BE2C (cell line): ENCODE data around the gene CXADR.
A peak's percentile ranks its signal among the peaks of the same experiment; 100 is the strongest.
"Not testable (repeated sequence)": the region's sequence is repeated elsewhere in the genome, so short reads cannot be mapped to it uniquely, and the experiment has no call there.

Experiments
- DNase-seq: peaks from one replicate; pipeline ENCODE4 v3.0.0-alpha.2; 2020
- H3K27me3 ChIP-seq: fragments of 250-450 bp; sonication (Bioruptor Pico); 2 replicates; pipeline ENCODE4 v1.5.1; 2020; ENCODE audit warnings: mild to moderate bottlenecking
- H3K36me3 ChIP-seq: fragments of 250-450 bp; sonication (Bioruptor Pico); 2 replicates; pipeline ENCODE4 v1.5.1; 2020; ENCODE audit warnings: mild to moderate bottlenecking
- H3K4me1 ChIP-seq: fragments of 250-450 bp; sonication (Bioruptor Pico); 2 replicates; pipeline ENCODE4 v1.5.1; 2020
- H3K4me3 ChIP-seq: 2 replicates; pipeline ENCODE4 v1.5.1; 2011; ENCODE audit warnings: low read depth, low read length
- H3K9me3 ChIP-seq: fragments of 250-450 bp; sonication (Bioruptor Pico); 2 replicates; pipeline ENCODE4 v1.5.1; 2020
- CTCF ChIP-seq: IDR thresholded peaks from 2 replicates; pipeline ENCODE4 v1.5.1; 2012; ENCODE audit warnings: mild to moderate bottlenecking, low read depth, low read length

The CXADR gene

GRCh38 chr21:17513214-17514123 lies 626 bp downstream of the CXADR start:
- Histone ChIP-seq H3K4me1 (peaks cover 3% of the 10 kb centered on the region; the same call in 1 of the 2 replicates), H3K9me3 (no peaks in the 10 kb centered on the region), H3K4me3 (peak overlapping the region; percentile 86), H3K36me3 (no peaks in the 10 kb centered on the region), H3K27me3 (peaks cover 9% of the 10 kb centered on the region; the same call in 1 of the 2 replicates)
- DNase-seq: peak; percentile 48
- TF ChIP-seq CTCF: no peak

- Histone ChIP-seq H3K4me1 (peaks cover 3% of the 10 kb centered on the region; the same call in 1 of the 2 replicates), H3K36me3 (no peaks in the 10 kb centered on the region), H3K27me3 (peaks cover 9% of the 10 kb centered on the region; the same call in 1 of the 2 replicates), H3K4me3 (peak overlapping the region; percentile 86), H3K9me3 (no peaks in the 10 kb centered on the region)
- no peak for TF ChIP-seq CTCF
- DNase-seq: no peak
Measured at GRCh38 chr21:17514124-17514845, 1.4 kb downstream of the CXADR start.

- H3K9me3 ChIP-seq, H3K27me3 ChIP-seq, DNase-seq, H3K36me3 ChIP-seq, H3K4me3 ChIP-seq, H3K4me1 ChIP-seq: not testable (repeated sequence)
Measured at GRCh38 chr21:17517008-17517407, 4.2 kb downstream of the CXADR start.

- no peak for TF ChIP-seq CTCF
- Histone ChIP-seq H3K4me1 (no peaks in the 10 kb centered on the region), H3K27me3 (no peaks in the 10 kb centered on the region), H3K4me3 (no peak overlapping the region), H3K36me3 (no peaks in the 10 kb centered on the region), H3K9me3 (no peaks in the 10 kb centered on the region)
- DNase-seq: no peak
Measured at GRCh38 chr21:17519208-17519738, 6.4 kb downstream of the CXADR start.

GRCh38 chr21:17519965-17520609 lies 7.2 kb downstream of the CXADR start:
- H3K4me3 ChIP-seq: no peak overlapping the region
- no peaks in the 10 kb centered on the region for H3K4me1 ChIP-seq
- no peak for DNase-seq
- no peaks in the 10 kb centered on the region for H3K9me3 ChIP-seq
- TF ChIP-seq CTCF: no peak
- H3K27me3 ChIP-seq: no peaks in the 10 kb centered on the region
- no peaks in the 10 kb centered on the region for H3K36me3 ChIP-seq

- no peak for DNase-seq
- H3K9me3 ChIP-seq: no peaks in the 10 kb centered on the region
- TF ChIP-seq CTCF: no peak
- no peak overlapping the region for H3K4me3 ChIP-seq
- H3K4me1 ChIP-seq: no peaks in the 10 kb centered on the region
- no peaks in the 10 kb centered on the region for H3K36me3 ChIP-seq
- H3K27me3 ChIP-seq: no peaks in the 10 kb centered on the region
Measured at GRCh38 chr21:17523007-17523451, 10.2 kb downstream of the CXADR start.

- H3K9me3 ChIP-seq, DNase-seq, H3K36me3 ChIP-seq, H3K27me3 ChIP-seq, H3K4me3 ChIP-seq, H3K4me1 ChIP-seq: not testable (repeated sequence)
Measured at GRCh38 chr21:17523979-17524494, 11.2 kb downstream of the CXADR start.
